GM10266 (cell line): Measurements from ENCODE around the gene OR2T4.

Experiments used
- DNase-seq: peaks from one replicate; pipeline ENCODE4 v3.0.0; 2012; ENCODE audit errors: extremely low spot score
- CTCF ChIP-seq: IDR thresholded peaks from 2 replicates; pipeline ENCODE4 v1.5.1; 2012; ENCODE audit warnings: mild to moderate bottlenecking, low read depth; ENCODE audit not compliant: control insufficient read depth, insufficient read depth; ENCODE audit errors: missing control alignments

OR2T4 gene, protein sequence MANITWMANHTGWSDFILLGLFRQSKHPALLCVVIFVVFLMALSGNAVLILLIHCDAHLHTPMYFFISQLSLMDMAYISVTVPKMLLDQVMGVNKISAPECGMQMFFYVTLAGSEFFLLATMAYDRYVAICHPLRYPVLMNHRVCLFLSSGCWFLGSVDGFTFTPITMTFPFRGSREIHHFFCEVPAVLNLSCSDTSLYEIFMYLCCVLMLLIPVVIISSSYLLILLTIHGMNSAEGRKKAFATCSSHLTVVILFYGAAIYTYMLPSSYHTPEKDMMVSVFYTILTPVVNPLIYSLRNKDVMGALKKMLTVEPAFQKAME

DNA sequence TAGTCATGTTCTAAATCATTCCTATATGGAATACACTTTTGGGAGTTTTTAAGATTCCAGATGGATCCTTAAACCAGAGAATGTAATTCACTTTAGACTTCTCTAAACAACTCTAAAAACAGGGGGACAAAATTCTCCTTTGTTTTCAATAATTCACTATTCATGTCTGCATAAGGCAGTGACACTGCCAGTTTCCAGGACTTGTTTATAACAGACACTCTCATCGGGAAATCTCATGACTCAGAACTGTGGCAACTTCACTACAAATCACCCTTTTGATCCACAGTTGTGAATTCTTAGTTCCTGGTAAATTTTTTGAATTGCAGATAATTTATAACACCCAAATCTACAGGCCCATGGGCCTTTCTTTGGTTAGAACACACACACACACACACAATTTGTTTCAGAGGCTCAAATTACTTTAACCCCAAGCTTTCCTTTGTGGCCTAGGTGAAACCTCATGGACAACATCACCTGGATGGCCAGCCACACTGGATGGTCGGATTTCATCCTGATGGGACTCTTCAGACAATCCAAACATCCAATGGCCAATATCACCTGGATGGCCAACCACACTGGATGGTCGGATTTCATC, at the start of gene OR2T4:
Gene OR2T4, plus strand, starts transcription at position 545 of the 595 bp plus-strand sequence. Its CDS starts 0 bp downstream, at position 545.
- no peak for DNase-seq
- no peak for TF ChIP-seq CTCF

DNA sequence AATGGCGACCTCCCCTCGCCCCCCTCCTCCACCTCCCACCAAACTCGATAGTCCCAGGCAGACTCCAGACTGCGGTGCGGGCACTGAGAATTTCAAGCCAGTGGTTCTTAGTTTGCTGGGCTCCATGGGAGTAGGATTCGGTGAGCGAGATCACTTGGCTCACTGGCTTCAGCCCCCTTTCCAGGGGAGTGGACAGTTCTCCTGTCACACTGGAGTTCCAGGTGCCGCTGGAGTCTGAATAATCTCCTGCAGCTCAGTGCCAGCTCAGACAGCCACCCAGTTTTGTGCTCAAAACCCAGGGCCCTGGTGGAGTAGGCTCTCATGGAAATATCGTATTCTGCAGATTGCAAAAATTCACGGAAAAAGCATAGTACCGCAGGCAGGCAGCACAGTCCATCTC, 44.7 kb upstream of the OR2T4 start:
- no peak for DNase-seq
- no peak for TF ChIP-seq CTCF

DNA sequence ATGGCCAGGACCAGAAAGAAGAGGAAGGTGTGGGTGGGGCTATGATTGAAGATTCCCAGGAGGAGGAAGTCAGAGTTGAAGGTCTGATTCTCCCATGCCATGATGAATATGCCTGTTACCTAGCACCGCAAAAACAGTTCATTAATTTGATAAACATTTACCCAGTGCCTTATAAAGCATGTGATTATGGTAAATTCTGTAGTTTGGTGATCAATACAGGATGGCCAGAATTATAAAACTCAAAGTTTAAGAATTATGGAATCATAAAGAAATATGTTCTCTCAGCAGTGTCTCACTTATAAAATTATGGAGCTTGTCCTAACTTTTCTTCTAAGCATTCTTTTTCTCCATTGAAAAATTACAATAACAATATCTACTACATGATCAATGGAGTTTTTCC, 37.0 kb upstream of the OR2T4 start, which contains the start of gene OR2M7:
Gene OR2M7, minus strand, starts transcription at position 101 of the 400 bp plus-strand sequence. Its CDS starts 0 bp downstream, at position 101.
- no peak for TF ChIP-seq CTCF
- DNase-seq, result no peak

GRCh38 chr1:248343451-248343850, 18.0 kb upstream of the OR2T4 start:
- DNase-seq, result no peak
- TF ChIP-seq CTCF, result no peak

DNA sequence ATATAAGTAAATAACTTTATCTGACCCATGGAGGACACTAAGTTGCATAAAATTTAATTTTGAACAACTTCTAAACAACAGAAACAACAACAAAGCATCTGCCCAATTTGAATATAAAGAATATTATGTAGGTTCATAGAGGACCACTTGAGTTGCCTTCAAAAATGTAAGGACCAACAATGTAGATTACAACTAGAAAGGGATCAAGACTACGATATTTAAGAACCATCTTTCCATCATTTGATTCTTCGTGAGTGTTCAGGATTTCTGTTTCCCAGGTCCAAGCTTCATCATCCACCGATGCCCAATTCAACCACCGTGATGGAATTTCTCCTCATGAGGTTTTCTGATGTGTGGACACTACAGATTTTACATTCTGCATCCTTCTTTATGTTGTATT, 13.0 kb upstream of the OR2T4 start, which contains the start of gene OR14C36:
Gene OR14C36, plus strand, starts transcription at position 301 of the 400 bp plus-strand sequence. Its CDS starts 0 bp downstream, at position 301.
- TF ChIP-seq CTCF, result no peak
- no peak for DNase-seq

DNA sequence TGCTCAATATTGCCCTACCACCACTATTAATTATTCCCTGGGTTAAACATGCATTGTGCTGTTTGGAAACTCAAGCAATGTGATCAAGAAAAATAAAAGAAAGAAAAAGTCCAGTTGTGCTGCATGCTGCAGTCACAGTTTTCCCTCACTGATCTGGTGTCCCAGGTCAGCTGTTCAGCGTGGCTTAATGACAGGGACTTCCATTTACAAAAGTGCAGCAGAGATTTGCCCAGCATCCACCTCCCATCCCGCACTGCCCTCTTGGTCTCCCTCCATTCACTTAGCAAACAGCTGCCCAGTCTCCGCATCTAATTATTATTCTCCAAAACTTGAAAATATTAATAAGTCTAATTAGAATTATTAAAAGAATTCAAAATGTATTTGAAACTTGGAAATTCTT, 2.0 kb upstream of the OR2T4 start:
- TF ChIP-seq CTCF, result no peak
- DNase-seq, result no peak

GRCh38 chr1:248366609-248367008, 5.1 kb downstream of the OR2T4 start:
- DNase-seq, result no peak
- TF ChIP-seq CTCF, result no peak
